Liver (tissue), 9 donors: ENCODE data around the gene DDIT4. TPM values are rescaled to one million over a fixed set of nuclear protein-coding genes. Genes with fewer than 3 reads are reported as not detected.

Source experiments
- DNase-seq: peaks from one replicate; pipeline ENCODE4 v3.0.0-alpha.2; 2017; ENCODE audit warnings: low spot score
- H3K27ac ChIP-seq, 2 donors: one replicate each; pipeline ENCODE4 v1.7.0; 2013; ENCODE audit warnings: inconsistent platforms in 2 of 2, low read length in 2 of 2, control low read depth in 1 of 2, low read depth in 1 of 2, mild to moderate bottlenecking in 1 of 2
- H3K27me3 ChIP-seq, 4 donors: one replicate each; pipeline versions ENCODE4 v1.6.1 to v1.7.0; 2013; ENCODE audit warnings: low read length in 3 of 4, inconsistent platforms in 1 of 4, mild to moderate bottlenecking in 1 of 4, moderate library complexity in 1 of 4; ENCODE audit not compliant: control insufficient read depth in 4 of 4, insufficient read depth in 4 of 4
- H3K36me3 ChIP-seq, 4 donors: one replicate each; pipeline versions ENCODE4 v1.6.1 to v1.7.0; 2013; ENCODE audit warnings: low read length in 3 of 4, mild to moderate bottlenecking in 3 of 4, low read depth in 1 of 4, moderate library complexity in 1 of 4; ENCODE audit not compliant: control insufficient read depth in 4 of 4, insufficient read depth in 3 of 4
- H3K4me1 ChIP-seq, 4 donors: one replicate each; pipeline versions ENCODE4 v1.6.1 to v1.7.0; 2013; ENCODE audit warnings: low read length in 3 of 4, mild to moderate bottlenecking in 3 of 4, moderate library complexity in 1 of 4; ENCODE audit not compliant: control insufficient read depth in 4 of 4, insufficient read depth in 4 of 4
- H3K4me3 ChIP-seq, 3 donors: one replicate each; pipeline versions ENCODE4 v1.6.1 to v1.7.0; 2013; ENCODE audit warnings: low read length in 3 of 3, control low read depth in 1 of 3, low read depth in 1 of 3, mild to moderate bottlenecking in 1 of 3
- H3K9ac ChIP-seq, 2 donors: one replicate each; pipeline ENCODE4 v1.7.0; 2013; ENCODE audit warnings: low read length in 2 of 2, mild to moderate bottlenecking in 2 of 2, moderate library complexity in 2 of 2, control low read depth in 1 of 2, low read depth in 1 of 2
- H3K9me3 ChIP-seq, 4 donors: one replicate each; pipeline versions ENCODE4 v1.6.1 to v1.7.0; 2013; ENCODE audit warnings: low read length in 3 of 4; ENCODE audit not compliant: control insufficient read depth in 4 of 4
- EGR1 ChIP-seq, 2 donors: IDR thresholded peaks; 2 replicates each; pipeline ENCODE4 v1.6.1; 2016 to 2018; ENCODE audit warnings: antibody characterized with exemption in 2 of 2, low read depth in 2 of 2
- FOXA1 ChIP-seq: IDR thresholded peaks from 2 replicates; pipeline ENCODE4 v1.6.1; 2016; ENCODE audit warnings: antibody characterized with exemption
- FOXA2 ChIP-seq: IDR thresholded peaks from 2 replicates; pipeline ENCODE4 v1.6.1; 2016; ENCODE audit warnings: antibody characterized with exemption
- GABPA ChIP-seq, 2 donors: IDR thresholded peaks in 1 of 2; conservative IDR thresholded peaks in 1 of 2; 2 replicates each; pipeline ENCODE4 v1.6.1; 2016; ENCODE audit warnings: antibody characterized with exemption in 2 of 2, mild to moderate bottlenecking in 1 of 2, moderate library complexity in 1 of 2
- HNF4A ChIP-seq, 2 donors: conservative IDR thresholded peaks; 2 replicates each; pipeline ENCODE4 v1.6.1; 2016; ENCODE audit warnings: antibody characterized with exemption in 2 of 2, mild to moderate bottlenecking in 2 of 2
- HNF4G ChIP-seq: IDR thresholded peaks from 2 replicates; pipeline ENCODE4 v1.6.1; 2016; ENCODE audit warnings: antibody characterized with exemption
- JUND ChIP-seq, 2 donors: IDR thresholded peaks; 2 replicates each; pipeline ENCODE4 v1.6.1; 2016; ENCODE audit warnings: antibody characterized with exemption in 2 of 2
- NR2F2 ChIP-seq: IDR thresholded peaks from 2 replicates; pipeline ENCODE4 v1.6.1; 2016; ENCODE audit warnings: antibody characterized with exemption
- SP1 ChIP-seq: IDR thresholded peaks from 2 replicates; pipeline ENCODE4 v1.6.1; 2018; ENCODE audit warnings: antibody characterized with exemption, mild to moderate bottlenecking
- TAF1 ChIP-seq: conservative IDR thresholded peaks from 2 replicates; pipeline ENCODE4 v1.6.1; 2016; ENCODE audit warnings: antibody characterized with exemption, mild to moderate bottlenecking
- YY1 ChIP-seq: IDR thresholded peaks from 2 replicates; pipeline ENCODE4 v1.6.1; 2016; ENCODE audit warnings: antibody characterized with exemption, mild to moderate bottlenecking
- WGBS: extraction: QIAGEN DNeasy Blood & Tissue Kit; methylation state at CpG from one replicate; pipeline ENCODE4 v1.1.7; 2013; 5-methylcytosine and 5-hydroxymethylcytosine counted together
- polyA plus RNA-seq, 2 donors: library from polyadenylated mRNA; stranded (reverse) in 1 of 2; unstranded in 1 of 2; fragments of 200-250 nt in 1 of 2; fragments of >200 nt in 1 of 2; fragmentation: Nextera tagmentation in 1 of 2; extraction: Ambion mirVana in 1 of 2; gene quantifications; one replicate each; pipeline versions ENCODE4 v1.2.1 to v1.2.3, GENCODE V29; 2013 to 2015
- total RNA-seq, 2 donors: library from RNA; depleted of rRNA; stranded (reverse); fragments of >200 nt; gene quantifications; one replicate each; pipeline ENCODE4 v1.2.3, GENCODE V29; 2014
- TF ChIP-seq, protein P1 (sequence below): fragments of 150-350 bp; IDR thresholded peaks from 2 replicates; pipeline ENCODE4 v1.5.1; 2017; ENCODE audit warnings: improper control_type of control experiment, low read depth, low read length; ENCODE audit not compliant: missing input control
- TF ChIP-seq, protein P2 (sequence below): IDR thresholded peaks from 2 replicates; pipeline ENCODE4 v1.6.1; 2016; ENCODE audit warnings: antibody characterized with exemption
- donor health status: healthy.
- donor health status: healthy.
- donor health status: healthy.
- donor health status: healthy.
- donor health status: healthy.

The DDIT4 gene
- total and polyA plus RNA-seq, 4 donors = 18.4 to 69.0 (median 43.7) TPM

DNA sequence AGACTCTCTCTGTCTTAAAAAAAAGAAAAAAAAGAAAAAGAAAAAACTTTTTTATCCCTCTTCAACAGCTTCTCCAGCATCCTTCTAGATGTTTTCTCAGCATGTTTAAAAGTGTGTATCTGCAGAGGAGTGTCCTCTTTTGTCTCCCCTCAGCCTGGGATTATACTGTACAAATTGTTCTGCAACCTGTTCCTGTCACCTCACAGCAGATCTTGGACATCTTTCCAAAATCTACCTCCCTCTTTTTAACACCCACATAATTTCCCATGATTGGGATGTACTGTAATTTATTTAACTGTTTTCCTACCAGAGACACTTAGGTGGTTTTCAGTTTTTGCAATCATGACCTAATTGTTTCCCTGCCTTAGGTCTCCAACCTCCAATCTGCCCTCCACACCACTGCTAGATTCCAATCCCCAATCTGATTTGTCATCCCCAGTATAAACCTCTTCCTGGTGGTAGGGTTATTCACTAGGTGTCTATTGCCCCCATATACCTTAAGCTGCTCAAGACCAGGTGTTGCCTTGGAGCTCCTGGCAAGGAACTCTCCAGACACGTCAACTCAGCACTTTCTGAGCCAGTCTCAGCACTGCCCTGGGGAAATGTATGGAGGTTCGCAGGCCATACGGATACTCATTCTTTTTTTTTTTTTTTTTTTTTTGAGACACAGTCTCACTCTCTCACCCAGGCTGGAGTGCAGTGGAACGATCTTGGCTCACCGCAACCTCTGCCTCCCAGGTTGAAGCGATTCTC lies 17.6 kb upstream of the DDIT4 start:
- Histone ChIP-seq H3K4me3 (no peak overlapping the region), H3K27me3 (no peaks in the 10 kb centered on the region), H3K4me1 (peaks cover 23 to 36% (median 30%) of the 10 kb centered on the region in 4 donors), H3K9ac (no peak overlapping the region), H3K36me3 (no peaks in the 10 kb centered on the region), H3K27ac (no peak overlapping the region), H3K9me3 (no peaks in the 10 kb centered on the region)
- no peak for DNase-seq
- TF ChIP-seq SP1 = no peak
- no peak for TF ChIP-seq JUND (IDR thresholded peaks at IDR 0.05)
- no peak for TF ChIP-seq FOXA1
- TF ChIP-seq FOXA2 = no peak
- TF ChIP-seq, protein P1, sequence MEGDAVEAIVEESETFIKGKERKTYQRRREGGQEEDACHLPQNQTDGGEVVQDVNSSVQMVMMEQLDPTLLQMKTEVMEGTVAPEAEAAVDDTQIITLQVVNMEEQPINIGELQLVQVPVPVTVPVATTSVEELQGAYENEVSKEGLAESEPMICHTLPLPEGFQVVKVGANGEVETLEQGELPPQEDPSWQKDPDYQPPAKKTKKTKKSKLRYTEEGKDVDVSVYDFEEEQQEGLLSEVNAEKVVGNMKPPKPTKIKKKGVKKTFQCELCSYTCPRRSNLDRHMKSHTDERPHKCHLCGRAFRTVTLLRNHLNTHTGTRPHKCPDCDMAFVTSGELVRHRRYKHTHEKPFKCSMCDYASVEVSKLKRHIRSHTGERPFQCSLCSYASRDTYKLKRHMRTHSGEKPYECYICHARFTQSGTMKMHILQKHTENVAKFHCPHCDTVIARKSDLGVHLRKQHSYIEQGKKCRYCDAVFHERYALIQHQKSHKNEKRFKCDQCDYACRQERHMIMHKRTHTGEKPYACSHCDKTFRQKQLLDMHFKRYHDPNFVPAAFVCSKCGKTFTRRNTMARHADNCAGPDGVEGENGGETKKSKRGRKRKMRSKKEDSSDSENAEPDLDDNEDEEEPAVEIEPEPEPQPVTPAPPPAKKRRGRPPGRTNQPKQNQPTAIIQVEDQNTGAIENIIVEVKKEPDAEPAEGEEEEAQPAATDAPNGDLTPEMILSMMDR = no peak
- TF ChIP-seq YY1 = no peak
- WGBS = 95% methylated on average over 6 of the region's 6 CpGs

DNA sequence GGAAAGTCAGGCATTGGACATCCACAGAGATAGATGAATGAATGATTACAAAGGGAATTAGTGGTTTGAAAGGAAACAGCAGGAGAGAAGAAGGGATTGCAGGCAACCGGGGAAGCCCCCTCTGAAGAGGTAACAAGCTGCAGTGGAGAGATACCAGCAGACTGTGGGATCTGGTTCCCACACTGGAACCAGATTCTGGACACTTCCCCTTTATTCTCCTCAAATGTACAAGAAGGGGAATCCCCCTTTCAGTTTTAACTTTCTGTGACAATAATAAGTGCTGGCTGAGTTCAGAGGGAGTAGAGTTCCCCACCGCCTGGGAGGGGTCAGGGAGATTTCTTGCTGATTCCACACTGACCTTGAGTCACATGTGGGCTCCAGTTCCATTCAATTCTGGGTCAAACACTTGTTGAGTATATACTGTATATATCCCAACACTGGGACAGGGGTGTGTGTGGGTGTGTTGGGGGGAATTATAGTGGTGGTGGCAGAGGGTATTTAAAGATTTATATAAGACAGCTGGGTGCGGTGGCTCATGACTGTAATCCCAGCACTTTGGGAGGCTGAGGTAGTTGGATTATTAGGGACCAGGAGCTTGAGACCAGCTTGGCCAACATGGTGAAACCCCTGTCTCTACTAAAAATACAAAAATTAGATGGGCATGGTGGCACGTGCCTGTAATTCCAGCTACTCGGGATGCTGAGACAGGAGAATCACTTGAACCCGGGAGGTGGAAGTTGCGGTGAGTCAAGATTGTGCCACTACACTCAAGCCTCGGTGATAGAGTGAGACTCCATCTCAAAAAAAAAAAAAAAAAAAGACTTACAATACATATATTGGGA lies 16.5 kb upstream of the DDIT4 start:
- 79% methylated on average over 8 of the region's 8 CpGs for WGBS
- DNase-seq = no peak
- Histone ChIP-seq H3K9me3 (no peaks in the 10 kb centered on the region), H3K27me3 (no peaks in the 10 kb centered on the region), H3K27ac (no peak overlapping the region), H3K36me3 (no peaks in the 10 kb centered on the region), H3K4me1 (peaks cover 23 to 44% (median 33%) of the 10 kb centered on the region in 4 donors), H3K4me3 (no peak overlapping the region), H3K9ac (no peak overlapping the region)
- TF ChIP-seq, protein P1 = no peak
- peak; percentile 38 for TF ChIP-seq NR2F2

DNA sequence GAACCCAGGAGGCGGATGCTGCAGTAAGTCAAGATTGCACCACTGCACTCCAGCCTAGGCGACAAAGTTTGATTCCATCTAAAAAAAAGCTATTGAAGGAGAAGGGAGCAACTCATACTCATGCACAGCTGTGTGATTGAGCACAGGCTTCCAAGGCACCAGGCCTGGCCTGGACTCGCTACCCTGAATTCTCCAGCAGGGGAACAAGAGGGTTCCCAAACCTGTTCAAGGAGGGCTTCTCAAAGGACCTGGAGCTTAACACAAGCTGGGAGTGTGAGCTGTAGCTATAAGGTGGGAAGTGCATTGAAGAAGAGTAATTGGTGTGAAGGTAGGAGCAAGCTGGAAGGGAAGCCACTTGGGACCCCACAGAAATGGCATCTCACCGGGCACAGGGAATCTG lies 15.1 kb upstream of the DDIT4 start:
- WGBS = over 99% methylated on average over 4 of the region's 4 CpGs
- H3K9me3 ChIP-seq = no peaks in the 10 kb centered on the region
- H3K36me3 ChIP-seq = no peaks in the 10 kb centered on the region
- H3K4me3 ChIP-seq = no peak overlapping the region
- no peak overlapping the region for H3K9ac ChIP-seq
- no peaks in the 10 kb centered on the region for H3K27me3 ChIP-seq
- no peak for DNase-seq
- peaks cover 23 to 50% (median 36%) of the 10 kb centered on the region in 4 donors for H3K4me1 ChIP-seq
- no peak overlapping the region for H3K27ac ChIP-seq
- TF ChIP-seq YY1 (no peak), FOXA1 (no peak), HNF4A (conservative IDR thresholded peaks at IDR 0.05) (no peak), JUND (IDR thresholded peaks at IDR 0.05) (no peak), HNF4G (no peak), TAF1 (no peak), GABPA (IDR thresholded peaks at IDR 0.05 in 1 of 2, conservative IDR thresholded peaks at IDR 0.05 in 1 of 2) (no peak), SP1 (no peak), EGR1 (IDR thresholded peaks at IDR 0.05; ENCODE audit: low read depth in 2 of 2) (no peak)
- TF ChIP-seq, protein P2, sequence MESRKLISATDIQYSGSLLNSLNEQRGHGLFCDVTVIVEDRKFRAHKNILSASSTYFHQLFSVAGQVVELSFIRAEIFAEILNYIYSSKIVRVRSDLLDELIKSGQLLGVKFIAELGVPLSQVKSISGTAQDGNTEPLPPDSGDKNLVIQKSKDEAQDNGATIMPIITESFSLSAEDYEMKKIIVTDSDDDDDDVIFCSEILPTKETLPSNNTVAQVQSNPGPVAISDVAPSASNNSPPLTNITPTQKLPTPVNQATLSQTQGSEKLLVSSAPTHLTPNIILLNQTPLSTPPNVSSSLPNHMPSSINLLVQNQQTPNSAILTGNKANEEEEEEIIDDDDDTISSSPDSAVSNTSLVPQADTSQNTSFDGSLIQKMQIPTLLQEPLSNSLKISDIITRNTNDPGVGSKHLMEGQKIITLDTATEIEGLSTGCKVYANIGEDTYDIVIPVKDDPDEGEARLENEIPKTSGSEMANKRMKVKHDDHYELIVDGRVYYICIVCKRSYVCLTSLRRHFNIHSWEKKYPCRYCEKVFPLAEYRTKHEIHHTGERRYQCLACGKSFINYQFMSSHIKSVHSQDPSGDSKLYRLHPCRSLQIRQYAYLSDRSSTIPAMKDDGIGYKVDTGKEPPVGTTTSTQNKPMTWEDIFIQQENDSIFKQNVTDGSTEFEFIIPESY = no peak
- TF ChIP-seq, protein P1 = no peak
